Immature natural killer cell (primary cell): ENCODE measurements around the gene FAM185A. TPM values are rescaled to one million over a fixed set of nuclear protein-coding genes. Genes with fewer than 3 reads are reported as not detected.
"Not testable (repeated sequence)": the region's sequence is repeated elsewhere in the genome, so short reads cannot be mapped to it uniquely, and the experiment has no call there.

ENCODE experiments used
- DNase-seq, 3 donors: peaks; one replicate each; pipeline ENCODE4 v3.0.0; 2022; ENCODE audit warnings: mixed read lengths in 1 of 3
- H3K27ac Mint-ChIP-seq, 6 donors: one replicate each; pipeline ENCODE4 v1.8.0; 2020; ENCODE audit warnings: mixed read lengths in 6 of 6, mild to moderate bottlenecking in 5 of 6, inconsistent platforms in 4 of 6, moderate library complexity in 3 of 6
- H3K27me3 Mint-ChIP-seq, 3 donors: one replicate each; pipeline ENCODE4 v1.8.0; 2020 to 2021; ENCODE audit warnings: low read depth in 3 of 3, mild to moderate bottlenecking in 3 of 3, mixed read lengths in 3 of 3, moderate library complexity in 3 of 3, inconsistent platforms in 1 of 3
- H3K36me3 Mint-ChIP-seq, 3 donors: one replicate each; pipeline ENCODE4 v1.8.0; 2020; ENCODE audit warnings: mixed read lengths in 3 of 3, inconsistent platforms in 2 of 3, mild to moderate bottlenecking in 2 of 3
- H3K4me1 Mint-ChIP-seq, 2 donors: one replicate each; pipeline ENCODE4 v1.8.0; 2020; ENCODE audit warnings: inconsistent platforms in 2 of 2, mild to moderate bottlenecking in 2 of 2, mixed read lengths in 2 of 2, moderate library complexity in 1 of 2
- H3K4me3 Mint-ChIP-seq, 5 donors: one replicate each; pipeline ENCODE4 v1.8.0; 2020; ENCODE audit warnings: mild to moderate bottlenecking in 5 of 5, mixed read lengths in 5 of 5, inconsistent platforms in 3 of 5, moderate library complexity in 3 of 5
- H3K9me3 Mint-ChIP-seq, 6 donors: one replicate each; pipeline ENCODE4 v1.8.0; 2020; ENCODE audit warnings: mild to moderate bottlenecking in 6 of 6, mixed read lengths in 6 of 6, inconsistent platforms in 4 of 6, moderate library complexity in 3 of 6
- polyA plus RNA-seq, 3 donors: library from polyadenylated mRNA; unstranded; fragments of 300-500 nt; fragmentation: Illumina TruSeq; gene quantifications; one replicate each; pipeline ENCODE4 v1.2.3, GENCODE V29; 2021

Gene FAM185A
- polyA plus RNA-seq: 10 to 100 TPM in 1 of 3 donors, 1 to 10 TPM in 2; 8.2 to 11.6 (median 8.3) TPM

- DNase-seq: peak; percentile 93 to 94 (median 94)
- H3K27me3 Mint-ChIP-seq, H3K36me3 Mint-ChIP-seq, H3K9me3 Mint-ChIP-seq: not testable (repeated sequence)
- peaks cover 13 to 20% of the 10 kb centered on the region in 2 donors for H3K4me1 Mint-ChIP-seq
- peak within 1 kb of the TSS; percentile 66 to 94 (median 86) for H3K27ac Mint-ChIP-seq
- peak within 1 kb of the TSS; percentile 86 to 92 (median 90) for H3K4me3 Mint-ChIP-seq
Observed at GRCh38 chr7:102748605-102749444, at the start of gene FAM185A. Gene FAM185A, plus strand, starts transcription at chr7:102748999. Its CDS starts 209 bp downstream, at chr7:102749208.

- peak in 1 of 3 donors; percentile 4 for DNase-seq
- H3K36me3 Mint-ChIP-seq, H3K27me3 Mint-ChIP-seq, H3K27ac Mint-ChIP-seq, H3K9me3 Mint-ChIP-seq, H3K4me3 Mint-ChIP-seq, H3K4me1 Mint-ChIP-seq: not testable (repeated sequence)
Observed at GRCh38 chr7:102713011-102713690, 35.6 kb upstream of the FAM185A start.

GRCh38 chr7:102713691-102714080 is 35.1 kb upstream of the FAM185A start:
- not testable (repeated sequence) for DNase-seq

GRCh38 chr7:102714774-102715522 is 33.9 kb upstream of the FAM185A start:
- H3K4me3 Mint-ChIP-seq, H3K4me1 Mint-ChIP-seq, H3K9me3 Mint-ChIP-seq, H3K27ac Mint-ChIP-seq, H3K27me3 Mint-ChIP-seq, DNase-seq, H3K36me3 Mint-ChIP-seq: not testable (repeated sequence)

More at GRCh38 chr7:102713691-102714080, 35.1 kb upstream of the FAM185A start:
- not testable (repeated sequence) for H3K4me1 Mint-ChIP-seq, H3K4me3 Mint-ChIP-seq, H3K36me3 Mint-ChIP-seq, H3K27me3 Mint-ChIP-seq, H3K9me3 Mint-ChIP-seq, H3K27ac Mint-ChIP-seq

- H3K4me3 Mint-ChIP-seq, H3K27me3 Mint-ChIP-seq, H3K9me3 Mint-ChIP-seq, DNase-seq, H3K27ac Mint-ChIP-seq, H3K4me1 Mint-ChIP-seq, H3K36me3 Mint-ChIP-seq: not testable (repeated sequence)
Observed at GRCh38 chr7:102715718-102716117, 33.1 kb upstream of the FAM185A start.

- not testable (repeated sequence) for H3K27me3 Mint-ChIP-seq, H3K9me3 Mint-ChIP-seq, H3K4me1 Mint-ChIP-seq, H3K27ac Mint-ChIP-seq, H3K4me3 Mint-ChIP-seq, DNase-seq, H3K36me3 Mint-ChIP-seq
Observed at GRCh38 chr7:102718491-102718890, 30.3 kb upstream of the FAM185A start.

- DNase-seq, H3K4me3 Mint-ChIP-seq, H3K36me3 Mint-ChIP-seq, H3K27ac Mint-ChIP-seq, H3K4me1 Mint-ChIP-seq: not testable (repeated sequence)
- Mint-ChIP-seq H3K27me3 (peaks cover 3 to 14% (median 3%) of the 10 kb centered on the region in 3 donors), H3K9me3 (peaks cover 0 to 13% (median 2%) of the 10 kb centered on the region in 6 donors)
Observed at GRCh38 chr7:102726170-102726569, 22.6 kb upstream of the FAM185A start.

- not testable (repeated sequence) for H3K9me3 Mint-ChIP-seq, H3K27me3 Mint-ChIP-seq, H3K27ac Mint-ChIP-seq, H3K4me3 Mint-ChIP-seq, H3K4me1 Mint-ChIP-seq, H3K36me3 Mint-ChIP-seq, DNase-seq
Observed at GRCh38 chr7:102729670-102730069, 19.1 kb upstream of the FAM185A start.

GRCh38 chr7:102730431-102730830 is 18.4 kb upstream of the FAM185A start:
- not testable (repeated sequence) for H3K4me3 Mint-ChIP-seq, H3K27me3 Mint-ChIP-seq, DNase-seq, H3K4me1 Mint-ChIP-seq, H3K36me3 Mint-ChIP-seq, H3K27ac Mint-ChIP-seq, H3K9me3 Mint-ChIP-seq

- H3K27ac Mint-ChIP-seq, H3K27me3 Mint-ChIP-seq, H3K4me1 Mint-ChIP-seq, H3K9me3 Mint-ChIP-seq, H3K36me3 Mint-ChIP-seq, H3K4me3 Mint-ChIP-seq, DNase-seq: not testable (repeated sequence)
Observed at GRCh38 chr7:102742002-102742771, 6.6 kb upstream of the FAM185A start.

- H3K27me3 Mint-ChIP-seq, H3K4me1 Mint-ChIP-seq, H3K36me3 Mint-ChIP-seq, H3K27ac Mint-ChIP-seq, H3K9me3 Mint-ChIP-seq, H3K4me3 Mint-ChIP-seq, DNase-seq: not testable (repeated sequence)
Observed at GRCh38 chr7:102743861-102744260, 4.9 kb upstream of the FAM185A start.

GRCh38 chr7:102745494-102746288 is 3.1 kb upstream of the FAM185A start:
- not testable (repeated sequence) for H3K27me3 Mint-ChIP-seq, H3K4me3 Mint-ChIP-seq, H3K27ac Mint-ChIP-seq, H3K9me3 Mint-ChIP-seq, H3K36me3 Mint-ChIP-seq
- H3K4me1 Mint-ChIP-seq: peaks cover 13 to 20% of the 10 kb centered on the region in 2 donors
- peak in 2 of 3 donors; percentile 4 to 9 for DNase-seq

GRCh38 chr7:102749445-102749786 is 617 bp downstream of the FAM185A start:
- not testable (repeated sequence) for H3K36me3 Mint-ChIP-seq, DNase-seq, H3K27me3 Mint-ChIP-seq, H3K9me3 Mint-ChIP-seq
- H3K27ac Mint-ChIP-seq: peak overlapping the region in 3 of 6 donors; percentile 13 to 69 (median 34)
- H3K4me3 Mint-ChIP-seq: peak overlapping the region; percentile 68 to 79 (median 73)
- H3K4me1 Mint-ChIP-seq: peaks cover 13 to 20% of the 10 kb centered on the region in 2 donors
